T-helper 2 cell (primary cell): Measurements from ENCODE around the gene MAP1B.

ENCODE experiments used
- DNase-seq, 5 experiments: peaks; one replicate each; pipeline versions ENCODE4 v3.0.0 to v3.0.0-alpha.2; 2012 to 2022

The MAP1B gene

GRCh38 chr5:72231991-72232703 lies 124.9 kb downstream of the MAP1B start:
- DNase-seq = peak in 2 of 5 experiments; percentile 62 to 74

- no peak for DNase-seq
These were observed 125.6 kb downstream of the MAP1B start for GRCh38 chr5:72232838-72233237.

- DNase-seq = no peak
These were observed 126.6 kb downstream of the MAP1B start for GRCh38 chr5:72233835-72234234.

GRCh38 chr5:72234265-72234700 lies 127.0 kb downstream of the MAP1B start:
- DNase-seq = peak in 2 of 5 experiments; percentile 82 to 86

GRCh38 chr5:72234868-72235267 lies 127.6 kb downstream of the MAP1B start:
- no peak for DNase-seq

- no peak for DNase-seq
These were observed 128.4 kb downstream of the MAP1B start for GRCh38 chr5:72235725-72236124.

- DNase-seq = no peak
These were observed 130.1 kb downstream of the MAP1B start for GRCh38 chr5:72237415-72237814.

GRCh38 chr5:72237879-72238278 lies 130.6 kb downstream of the MAP1B start:
- no peak for DNase-seq

GRCh38 chr5:72238712-72239445 lies 131.6 kb downstream of the MAP1B start:
- no peak for DNase-seq

- no peak for DNase-seq
These were observed 134.2 kb downstream of the MAP1B start for GRCh38 chr5:72241346-72242003.

- DNase-seq = no peak
These were observed 135.7 kb downstream of the MAP1B start for GRCh38 chr5:72242796-72243475.

GRCh38 chr5:72243706-72244105 lies 136.4 kb downstream of the MAP1B start:
- DNase-seq = no peak

GRCh38 chr5:72244862-72245371 lies 137.6 kb downstream of the MAP1B start:
- no peak for DNase-seq

GRCh38 chr5:72245546-72245945 lies 138.3 kb downstream of the MAP1B start:
- DNase-seq = no peak

GRCh38 chr5:72245951-72246532 lies 138.8 kb downstream of the MAP1B start:
- peak in 1 of 5 experiments; percentile 26 for DNase-seq

GRCh38 chr5:72246954-72247442 lies 139.7 kb downstream of the MAP1B start:
- no peak for DNase-seq

- no peak for DNase-seq
These were observed 141.2 kb downstream of the MAP1B start for GRCh38 chr5:72248410-72248981.

GRCh38 chr5:72251386-72251785 lies 144.1 kb downstream of the MAP1B start:
- no peak for DNase-seq

GRCh38 chr5:72252008-72252407 lies 144.7 kb downstream of the MAP1B start:
- DNase-seq = no peak

GRCh38 chr5:72252574-72253155 lies 145.4 kb downstream of the MAP1B start:
- DNase-seq = no peak

GRCh38 chr5:72255237-72255636 lies 148.0 kb downstream of the MAP1B start:
- DNase-seq = no peak
